ENCODE data around the gene KCND1.

- TF ChIP-seq POLR2AphosphoS5 (IDR thresholded peaks at IDR 0.05) (no peak), CTCF (IDR thresholded peaks at IDR 0.05 in 8 of 11, conservative IDR thresholded peaks at IDR 0.05 in 3 of 11) (no peak)
These were observed 48.1 kb upstream of the KCND1 start for GRCh38 chrX:49019599-49020249.

Measured in spleen (tissue), 7 donors.